ENCODE data around the gene TEX51.
A peak's percentile ranks its signal among the peaks of the same experiment; 100 is the strongest.

TEX51 gene

GRCh38 chr2:126881591-126881990 is 17.1 kb upstream of the TEX51 start:
- DNase-seq (ENCODE audit: low spot score), result peak; percentile 43
- no peak overlapping the region for H3K4me3 ChIP-seq
- no peak for TF ChIP-seq CTCF (IDR thresholded peaks at IDR 0.05)
- no peak overlapping the region for H3K27ac ChIP-seq

GRCh38 chr2:126882181-126882580 is 16.5 kb upstream of the TEX51 start:
- no peak overlapping the region for H3K4me3 ChIP-seq
- DNase-seq (ENCODE audit: low spot score), result peak; percentile 68
- no peak for TF ChIP-seq CTCF (IDR thresholded peaks at IDR 0.05)
- no peak overlapping the region for H3K27ac ChIP-seq

GRCh38 chr2:126882736-126883665 is 15.7 kb upstream of the TEX51 start:
- TF ChIP-seq CTCF (IDR thresholded peaks at IDR 0.05), result no peak

GRCh38 chr2:126883666-126884040 is 15.0 kb upstream of the TEX51 start:
- TF ChIP-seq CTCF (IDR thresholded peaks at IDR 0.05), result no peak
- peak; percentile 45 for DNase-seq (ENCODE audit: low spot score)

More at GRCh38 chr2:126882736-126883665, 15.7 kb upstream of the TEX51 start:
- Histone ChIP-seq H3K4me3 (no peak overlapping the region), H3K27ac (no peak overlapping the region)
- DNase-seq (ENCODE audit: low spot score), result peak; percentile 49

GRCh38 chr2:126884861-126885750 is 13.6 kb upstream of the TEX51 start:
- TF ChIP-seq CTCF (IDR thresholded peaks at IDR 0.05), result no peak
- no peak overlapping the region for H3K27ac ChIP-seq
- DNase-seq (ENCODE audit: low spot score), result peak; percentile 29
- H3K4me3 ChIP-seq, result no peak overlapping the region

More at GRCh38 chr2:126883666-126884040, 15.0 kb upstream of the TEX51 start:
- no peak overlapping the region for H3K4me3 ChIP-seq
- H3K27ac ChIP-seq, result no peak overlapping the region

- Histone ChIP-seq H3K4me3 (peak overlapping the region; percentile 53), H3K27ac (no peak overlapping the region)
- no peak for TF ChIP-seq CTCF (IDR thresholded peaks at IDR 0.05)
- peak; percentile 64 for DNase-seq (ENCODE audit: low spot score)
These were observed 12.9 kb upstream of the TEX51 start for GRCh38 chr2:126885751-126886210.

Data from coronary artery (tissue), 2 donors.